Ectodermal cell (in vitro differentiated cells): ENCODE results near the gene RHEX. TPM values are rescaled to one million over a fixed set of nuclear protein-coding genes. Genes with fewer than 3 reads are reported as not detected.
"Not testable (repeated sequence)": the region's sequence is repeated elsewhere in the genome, so short reads cannot be mapped to it uniquely, and the experiment has no call there.

Experiments
- H3K27ac ChIP-seq: 2 replicates; pipeline ENCODE4 v1.7.0; 2013; ENCODE audit warnings: mild to moderate bottlenecking, low read depth, low read length; ENCODE audit not compliant: insufficient read depth, poor library complexity, severe bottlenecking
- H3K27me3 ChIP-seq: 2 replicates; pipeline ENCODE4 v1.7.0; 2013; ENCODE audit warnings: mild to moderate bottlenecking, low read length; ENCODE audit not compliant: insufficient read depth, control insufficient read depth, poor library complexity, severe bottlenecking
- H3K36me3 ChIP-seq: one replicate; pipeline ENCODE4 v1.7.0; 2013; ENCODE audit warnings: low read length; ENCODE audit not compliant: control insufficient read depth, insufficient read depth
- H3K4me1 ChIP-seq: one replicate; pipeline ENCODE4 v1.7.0; 2013; ENCODE audit warnings: low read length; ENCODE audit not compliant: control insufficient read depth, insufficient read depth
- H3K4me3 ChIP-seq: 2 replicates; pipeline ENCODE4 v1.7.0; 2013; ENCODE audit warnings: low read depth, low read length, control low read depth; ENCODE audit not compliant: insufficient read depth
- H3K9me3 ChIP-seq: 2 replicates; pipeline ENCODE4 v1.7.0; 2013; ENCODE audit warnings: mild to moderate bottlenecking, low read length, moderate library complexity; ENCODE audit not compliant: control insufficient read depth
- WGBS, 2 experiments: methylation state at CpG; one replicate each; pipeline ENCODE4 v1.1.7; 2013; ENCODE audit warnings: missing lambda C conversion rate in 2 of 2; 5-methylcytosine and 5-hydroxymethylcytosine counted together
- polyA plus RNA-seq, 4 experiments: library from polyadenylated mRNA; stranded (reverse); fragments of 50-300 nt; gene quantifications; one replicate each; pipeline ENCODE4 v1.2.3, GENCODE V29; 2013

Gene RHEX
- polyA plus RNA-seq (2013, experiment 1 of 4) = not detected
- not detected for polyA plus RNA-seq (2013, experiment 2 of 4)
- not detected for polyA plus RNA-seq (2013, experiment 3 of 4)
- polyA plus RNA-seq (2013, experiment 4 of 4) = not detected

- H3K36me3 ChIP-seq, H3K9me3 ChIP-seq, H3K27ac ChIP-seq, H3K4me3 ChIP-seq, H3K4me1 ChIP-seq, H3K27me3 ChIP-seq: not testable (repeated sequence)
- 88 to 91% methylated on average over 17 of the region's 17 CpGs for WGBS, 2 experiments
These were observed at the start of gene RHEX for GRCh38 chr1:206052919-206053610. TSS of gene RHEX (plus strand) at chr1:206053173. CDS start at chr1:206097829, 44,656 bp downstream.

- Histone ChIP-seq H3K27me3 (no peaks in the 10 kb centered on the region), H3K4me3 (no peak overlapping the region), H3K9me3 (no peaks in the 10 kb centered on the region), H3K4me1 (no peaks in the 10 kb centered on the region), H3K27ac (no peak overlapping the region), H3K36me3 (no peaks in the 10 kb centered on the region)
- 89 to 94% methylated on average over 7 of the region's 7 CpGs for WGBS, 2 experiments
These were observed 48.8 kb upstream of the RHEX start for GRCh38 chr1:206003854-206004800.

GRCh38 chr1:206004826-206005225, 48.1 kb upstream of the RHEX start:
- no peak overlapping the region for H3K4me3 ChIP-seq
- H3K27me3 ChIP-seq = no peaks in the 10 kb centered on the region
- no peaks in the 10 kb centered on the region for H3K9me3 ChIP-seq
- 91 to 92% methylated on average over 12 of the region's 12 CpGs for WGBS, 2 experiments
- H3K27ac ChIP-seq = no peak overlapping the region
- H3K36me3 ChIP-seq = no peaks in the 10 kb centered on the region
- H3K4me1 ChIP-seq = no peaks in the 10 kb centered on the region

- Histone ChIP-seq H3K27me3 (no peaks in the 10 kb centered on the region), H3K9me3 (no peaks in the 10 kb centered on the region), H3K36me3 (no peaks in the 10 kb centered on the region), H3K4me1 (no peaks in the 10 kb centered on the region), H3K27ac (no peak overlapping the region), H3K4me3 (no peak overlapping the region)
- WGBS, 2 experiments = 94% methylated on average over 7 of the region's 7 CpGs
These were observed 47.7 kb upstream of the RHEX start for GRCh38 chr1:206005234-206005633.

GRCh38 chr1:206005778-206006180, 47.2 kb upstream of the RHEX start:
- no peaks in the 10 kb centered on the region for H3K4me1 ChIP-seq
- H3K27me3 ChIP-seq = no peaks in the 10 kb centered on the region
- H3K27ac ChIP-seq = no peak overlapping the region
- 87 to 89% methylated on average over 8 of the region's 8 CpGs for WGBS, 2 experiments
- no peaks in the 10 kb centered on the region for H3K9me3 ChIP-seq
- no peak overlapping the region for H3K4me3 ChIP-seq
- no peaks in the 10 kb centered on the region for H3K36me3 ChIP-seq

GRCh38 chr1:206006946-206007345, 46.0 kb upstream of the RHEX start:
- Histone ChIP-seq H3K27ac (no peak overlapping the region), H3K36me3 (no peaks in the 10 kb centered on the region), H3K4me1 (no peaks in the 10 kb centered on the region), H3K9me3 (no peaks in the 10 kb centered on the region), H3K27me3 (no peaks in the 10 kb centered on the region), H3K4me3 (no peak overlapping the region)
- 67 to 83% methylated on average over 4 of the region's 4 CpGs for WGBS, 2 experiments

GRCh38 chr1:206010060-206010459, 42.9 kb upstream of the RHEX start:
- Histone ChIP-seq H3K27me3 (no peaks in the 10 kb centered on the region), H3K9me3 (no peaks in the 10 kb centered on the region), H3K27ac (no peak overlapping the region), H3K4me3 (no peak overlapping the region), H3K4me1 (no peaks in the 10 kb centered on the region), H3K36me3 (no peaks in the 10 kb centered on the region)
- WGBS, 2 experiments = 79 to 81% methylated on average over 5 of the region's 5 CpGs

GRCh38 chr1:206011057-206011456, 41.9 kb upstream of the RHEX start:
- no peak overlapping the region for H3K4me3 ChIP-seq
- no peaks in the 10 kb centered on the region for H3K27me3 ChIP-seq
- H3K4me1 ChIP-seq = no peaks in the 10 kb centered on the region
- no peak overlapping the region for H3K27ac ChIP-seq
- WGBS, 2 experiments = 94 to 96% methylated on average over 8 of the region's 8 CpGs
- H3K9me3 ChIP-seq = no peaks in the 10 kb centered on the region
- no peaks in the 10 kb centered on the region for H3K36me3 ChIP-seq

- no peaks in the 10 kb centered on the region for H3K4me1 ChIP-seq
- H3K9me3 ChIP-seq = no peaks in the 10 kb centered on the region
- H3K27me3 ChIP-seq = no peaks in the 10 kb centered on the region
- H3K27ac ChIP-seq = no peak overlapping the region
- H3K36me3 ChIP-seq = no peaks in the 10 kb centered on the region
- WGBS, 2 experiments = 84% methylated on average over 17 of the region's 17 CpGs
- H3K4me3 ChIP-seq = no peak overlapping the region
These were observed 40.7 kb upstream of the RHEX start for GRCh38 chr1:206012086-206012859.
